ENCODE data around the gene SPEG. TPM values are rescaled to one million over a fixed set of nuclear protein-coding genes. Genes with fewer than 3 reads are reported as not detected.
A peak's percentile ranks its signal among the peaks of the same experiment; 100 is the strongest.

SPEG gene
- total RNA-seq, 2 donors from 2014 or later = 82.2 to 90.8 TPM

GRCh38 chr2:219485201-219485580, 50.5 kb downstream of the SPEG start:
- Histone ChIP-seq H3K36me3 (peaks cover 47% of the 10 kb centered on the region), H3K4me1 (peaks cover 0 to 25% of the 10 kb centered on the region in 2 donors), H3K27me3 (no peaks in the 10 kb centered on the region), H3K4me3 (no peak overlapping the region), H3K9me3 (no peaks in the 10 kb centered on the region), H3K27ac (peak overlapping the region; percentile 51 to 56)
- TF ChIP-seq, protein P1, sequence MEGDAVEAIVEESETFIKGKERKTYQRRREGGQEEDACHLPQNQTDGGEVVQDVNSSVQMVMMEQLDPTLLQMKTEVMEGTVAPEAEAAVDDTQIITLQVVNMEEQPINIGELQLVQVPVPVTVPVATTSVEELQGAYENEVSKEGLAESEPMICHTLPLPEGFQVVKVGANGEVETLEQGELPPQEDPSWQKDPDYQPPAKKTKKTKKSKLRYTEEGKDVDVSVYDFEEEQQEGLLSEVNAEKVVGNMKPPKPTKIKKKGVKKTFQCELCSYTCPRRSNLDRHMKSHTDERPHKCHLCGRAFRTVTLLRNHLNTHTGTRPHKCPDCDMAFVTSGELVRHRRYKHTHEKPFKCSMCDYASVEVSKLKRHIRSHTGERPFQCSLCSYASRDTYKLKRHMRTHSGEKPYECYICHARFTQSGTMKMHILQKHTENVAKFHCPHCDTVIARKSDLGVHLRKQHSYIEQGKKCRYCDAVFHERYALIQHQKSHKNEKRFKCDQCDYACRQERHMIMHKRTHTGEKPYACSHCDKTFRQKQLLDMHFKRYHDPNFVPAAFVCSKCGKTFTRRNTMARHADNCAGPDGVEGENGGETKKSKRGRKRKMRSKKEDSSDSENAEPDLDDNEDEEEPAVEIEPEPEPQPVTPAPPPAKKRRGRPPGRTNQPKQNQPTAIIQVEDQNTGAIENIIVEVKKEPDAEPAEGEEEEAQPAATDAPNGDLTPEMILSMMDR (IDR thresholded peaks at IDR 0.05) = no peak
- no peak for DNase-seq (ENCODE audit: low spot score)

GRCh38 chr2:219486380-219486959, 51.8 kb downstream of the SPEG start:
- TF ChIP-seq, protein P1 (IDR thresholded peaks at IDR 0.05) = no peak
- no peaks in the 10 kb centered on the region for H3K27me3 ChIP-seq
- peak overlapping the region in 1 of 2 donors; percentile 46 for H3K27ac ChIP-seq
- peaks cover 44% of the 10 kb centered on the region for H3K36me3 ChIP-seq
- peaks cover 0 to 31% of the 10 kb centered on the region in 2 donors for H3K4me1 ChIP-seq
- H3K4me3 ChIP-seq = no peak overlapping the region
- no peaks in the 10 kb centered on the region for H3K9me3 ChIP-seq
- DNase-seq (ENCODE audit: low spot score) = no peak

DNA sequence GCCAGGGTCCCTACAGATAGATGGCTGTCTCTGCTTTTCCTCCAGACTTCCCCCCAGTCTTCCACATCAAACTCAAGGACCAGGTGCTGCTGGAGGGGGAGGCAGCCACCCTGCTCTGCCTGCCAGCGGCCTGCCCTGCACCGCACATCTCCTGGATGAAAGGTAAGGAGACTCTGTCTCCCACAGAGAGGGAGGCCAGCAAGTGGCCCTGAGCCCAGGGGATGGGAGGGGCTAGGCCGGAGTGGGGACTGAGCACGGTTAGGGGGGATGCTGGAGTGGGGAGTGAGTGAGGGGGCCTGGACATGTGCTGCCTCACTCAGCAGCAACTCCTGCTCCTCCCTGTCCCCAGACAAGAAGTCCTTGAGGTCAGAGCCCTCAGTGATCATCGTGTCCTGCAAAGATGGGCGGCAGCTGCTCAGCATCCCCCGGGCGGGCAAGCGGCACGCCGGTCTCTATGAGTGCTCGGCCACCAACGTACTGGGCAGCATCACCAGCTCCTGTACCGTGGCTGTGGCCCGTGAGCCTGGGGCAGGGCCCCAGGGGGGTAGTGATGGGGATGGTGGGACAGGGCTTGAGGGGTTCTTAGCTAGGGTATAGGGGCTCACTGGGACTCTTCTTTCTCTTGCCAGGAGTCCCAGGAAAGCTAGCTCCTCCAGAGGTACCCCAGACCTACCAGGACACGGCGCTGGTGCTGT, 53.7 kb downstream of the SPEG start:
- H3K4me1 ChIP-seq = peaks cover 0 to 28% of the 10 kb centered on the region in 2 donors
- H3K4me3 ChIP-seq = no peak overlapping the region
- H3K27ac ChIP-seq = peak overlapping the region in 1 of 2 donors; percentile 57
- TF ChIP-seq, protein P1 (IDR thresholded peaks at IDR 0.05) = no peak
- no peaks in the 10 kb centered on the region for H3K27me3 ChIP-seq
- DNase-seq (ENCODE audit: low spot score) = no peak
- H3K9me3 ChIP-seq = no peaks in the 10 kb centered on the region
- H3K36me3 ChIP-seq = peaks cover 40% of the 10 kb centered on the region

DNA sequence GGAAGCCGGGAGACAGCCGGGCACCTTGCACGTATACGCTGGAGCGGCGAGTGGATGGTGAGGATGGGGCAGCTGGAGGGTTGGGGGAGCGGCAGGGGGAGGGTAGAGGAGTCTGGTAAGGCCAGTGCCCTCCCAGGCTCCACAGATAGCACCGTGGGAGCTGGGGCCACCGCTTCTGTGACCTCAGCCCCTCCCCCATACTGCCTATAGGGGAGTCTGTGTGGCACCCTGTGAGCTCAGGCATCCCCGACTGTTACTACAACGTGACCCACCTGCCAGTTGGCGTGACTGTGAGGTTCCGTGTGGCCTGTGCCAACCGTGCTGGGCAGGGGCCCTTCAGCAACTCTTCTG, 54.2 kb downstream of the SPEG start:
- DNase-seq (ENCODE audit: low spot score) = no peak
- peaks cover 0 to 23% of the 10 kb centered on the region in 2 donors for H3K4me1 ChIP-seq
- no peaks in the 10 kb centered on the region for H3K27me3 ChIP-seq
- TF ChIP-seq, protein P1 (IDR thresholded peaks at IDR 0.05) = no peak
- peak overlapping the region in 1 of 2 donors; percentile 57 for H3K27ac ChIP-seq
- no peaks in the 10 kb centered on the region for H3K9me3 ChIP-seq
- H3K36me3 ChIP-seq = peaks cover 40% of the 10 kb centered on the region
- no peak overlapping the region for H3K4me3 ChIP-seq

DNA sequence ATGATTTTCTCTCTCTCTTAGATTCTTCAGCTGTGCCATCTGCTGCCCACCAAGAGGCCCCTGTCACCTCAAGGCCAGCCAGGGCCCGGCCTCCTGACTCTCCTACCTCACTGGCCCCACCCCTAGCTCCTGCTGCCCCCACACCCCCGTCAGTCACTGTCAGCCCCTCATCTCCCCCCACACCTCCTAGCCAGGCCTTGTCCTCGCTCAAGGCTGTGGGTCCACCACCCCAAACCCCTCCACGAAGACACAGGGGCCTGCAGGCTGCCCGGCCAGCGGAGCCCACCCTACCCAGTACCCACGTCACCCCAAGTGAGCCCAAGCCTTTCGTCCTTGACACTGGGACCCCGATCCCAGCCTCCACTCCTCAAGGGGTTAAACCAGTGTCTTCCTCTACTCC, 54.7 kb downstream of the SPEG start:
- H3K36me3 ChIP-seq = peaks cover 40% of the 10 kb centered on the region
- H3K4me1 ChIP-seq = peaks cover 0 to 21% of the 10 kb centered on the region in 2 donors
- H3K27me3 ChIP-seq = no peaks in the 10 kb centered on the region

More for the DNA sequence above, 54.7 kb downstream of the SPEG start:
- TF ChIP-seq, protein P1 (IDR thresholded peaks at IDR 0.05) = no peak
- Histone ChIP-seq H3K9me3 (no peaks in the 10 kb centered on the region), H3K27ac (peak overlapping the region; percentile 9 to 57), H3K4me3 (no peak overlapping the region)
- no peak for DNase-seq (ENCODE audit: low spot score)

Measured in right atrium auricular region (tissue), 2 donors.